HFFc6 (cell line): ENCODE data around the gene CAV1. TPM values are rescaled to one million over a fixed set of nuclear protein-coding genes. Genes with fewer than 3 reads are reported as not detected.

Experiments
- DNase-seq: peaks from one replicate; pipeline ENCODE4 v3.0.0-alpha.2; 2018
- H3K27ac Mint-ChIP-seq: 2 replicates; pipeline ENCODE4 v1.8.0; 2020; ENCODE audit warnings: mild to moderate bottlenecking, mixed read lengths
- H3K27me3 Mint-ChIP-seq: 2 replicates; pipeline ENCODE4 v1.8.0; 2021; ENCODE audit warnings: mild to moderate bottlenecking, moderate library complexity, mixed read lengths; ENCODE audit not compliant: insufficient read depth
- H3K36me3 Mint-ChIP-seq: 2 replicates; pipeline ENCODE4 v1.8.0; 2021; ENCODE audit warnings: low read depth, mixed read lengths
- H3K4me1 Mint-ChIP-seq: 2 replicates; pipeline ENCODE4 v1.8.0; 2020; ENCODE audit warnings: low read depth, mixed read lengths
- H3K4me3 Mint-ChIP-seq: 2 replicates; pipeline ENCODE4 v1.8.0; 2020; ENCODE audit warnings: mild to moderate bottlenecking, moderate library complexity, mixed read lengths
- H3K9me3 Mint-ChIP-seq: 2 replicates; pipeline ENCODE4 v1.8.0; 2020; ENCODE audit warnings: mild to moderate bottlenecking, mixed read lengths
- CTCF ChIP-seq: fragments of 200-600 bp; sonication (generic); IDR thresholded peaks from 2 replicates; pipeline ENCODE4 v1.5.0; 2021; ENCODE audit warnings: antibody characterized with exemption, mild to moderate bottlenecking
- total RNA-seq, 6 experiments: library from RNA; stranded (reverse); fragmentation: NEBNext Ultra II Directional; extraction: Animal tissue kit (Norgen Biotek cat#: 25700); gene quantifications; 2 replicates in 1 of 6; 3 replicates in 5 of 6; pipeline ENCODE4 v1.2.3, GENCODE V29; 2021

CAV1 gene
- total RNA-seq, 6 experiments from 2014 or later = 938 to 1,171 (median 1,076) TPM

- DNase-seq = no peak
- Mint-ChIP-seq H3K9me3 (no peaks in the 10 kb centered on the region), H3K4me3 (peak overlapping the region; percentile 96), H3K27ac (peak overlapping the region; percentile 90), H3K36me3 (peaks cover 37% of the 10 kb centered on the region), H3K27me3 (0 out of 2 replicates have a peak, but pooled peaks cover 3% of the 10 kb centered on the region), H3K4me1 (peaks cover 74% of the 10 kb centered on the region)
- no peak for TF ChIP-seq CTCF
These were observed 24.6 kb upstream of the CAV1 start for GRCh38 chr7:116500078-116500853.

GRCh38 chr7:116501425-116502167 lies 23.2 kb upstream of the CAV1 start:
- H3K4me3 Mint-ChIP-seq = peak overlapping the region; percentile 96
- H3K4me1 Mint-ChIP-seq = peaks cover 76% of the 10 kb centered on the region
- no peak for DNase-seq
- H3K27me3 Mint-ChIP-seq = peaks cover 3% of the 10 kb centered on the region; the same call in 1 of the 2 replicates
- peak overlapping the region; percentile 90 for H3K27ac Mint-ChIP-seq
- no peaks in the 10 kb centered on the region for H3K9me3 Mint-ChIP-seq
- peaks cover 46% of the 10 kb centered on the region for H3K36me3 Mint-ChIP-seq
- TF ChIP-seq CTCF = no peak

GRCh38 chr7:116502201-116503096 lies 22.4 kb upstream of the CAV1 start:
- no peak for TF ChIP-seq CTCF
- H3K4me1 Mint-ChIP-seq = peaks cover 80% of the 10 kb centered on the region
- DNase-seq = no peak
- peak overlapping the region; percentile 90 for H3K27ac Mint-ChIP-seq
- no peaks in the 10 kb centered on the region for H3K9me3 Mint-ChIP-seq
- H3K36me3 Mint-ChIP-seq = peaks cover 53% of the 10 kb centered on the region
- peaks cover 3% of the 10 kb centered on the region; the same call in 1 of the 2 replicates for H3K27me3 Mint-ChIP-seq
- peak overlapping the region; percentile 96 for H3K4me3 Mint-ChIP-seq

GRCh38 chr7:116503835-116504234 lies 21.0 kb upstream of the CAV1 start:
- Mint-ChIP-seq H3K4me3 (no peak overlapping the region), H3K36me3 (peaks cover 53% of the 10 kb centered on the region), H3K27me3 (peaks cover 3% of the 10 kb centered on the region; the same call in 1 of the 2 replicates), H3K4me1 (peaks cover 66% of the 10 kb centered on the region), H3K27ac (peak overlapping the region; percentile 80), H3K9me3 (no peaks in the 10 kb centered on the region)
- no peak for TF ChIP-seq CTCF
- no peak for DNase-seq

GRCh38 chr7:116505278-116505677 lies 19.6 kb upstream of the CAV1 start:
- Mint-ChIP-seq H3K27me3 (peaks cover 3% of the 10 kb centered on the region; the same call in 1 of the 2 replicates), H3K4me3 (0 out of 2 replicates have a peak overlapping the region, but pooled peaks have one; percentile 1), H3K27ac (peak overlapping the region; percentile 68), H3K9me3 (no peaks in the 10 kb centered on the region), H3K4me1 (peaks cover 77% of the 10 kb centered on the region), H3K36me3 (peaks cover 63% of the 10 kb centered on the region)
- TF ChIP-seq CTCF = no peak
- no peak for DNase-seq
